GM23338 (cell line): ENCODE data around the gene TMPRSS13. TPM values are rescaled to one million over a fixed set of nuclear protein-coding genes. Genes with fewer than 3 reads are reported as not detected.

Experiments used
- ATAC-seq: fragments of 200-7000 bp; cut with Tn5 transposase; 3 replicates; pipeline ENCODE4 v1.9.1; 2020
- DNase-seq: peaks from one replicate; pipeline ENCODE4 v3.0.0-alpha.2; 2015; ENCODE audit warnings: low spot score
- H2AFZ ChIP-seq: fragments of 200-600 bp; sonication (generic); 2 replicates; pipeline ENCODE4 v1.8.0; 2016; ENCODE audit warnings: antibody characterized with exemption, mild to moderate bottlenecking, moderate library complexity
- H3F3A ChIP-seq: fragments of 200-600 bp; sonication (generic); replicated peaks from 2 replicates; pipeline ENCODE4 v1.8.0; 2017; ENCODE audit warnings: antibody characterized with exemption, mixed run types, low read depth
- H3K27ac ChIP-seq: fragments of 200-600 bp; sonication (generic); 2 replicates; pipeline ENCODE4 v1.6.1; 2016; ENCODE audit warnings: low read depth
- H3K27me3 ChIP-seq: fragments of 200-600 bp; sonication (generic); 2 replicates; pipeline ENCODE4 v1.8.0; 2016; ENCODE audit warnings: mild to moderate bottlenecking, mixed run types, moderate library complexity; ENCODE audit not compliant: insufficient read depth
- H3K36me3 ChIP-seq: fragments of 200-600 bp; sonication (generic); 2 replicates; pipeline ENCODE4 v1.8.0; 2016; ENCODE audit warnings: mild to moderate bottlenecking; ENCODE audit not compliant: insufficient read depth
- H3K4me1 ChIP-seq: fragments of 200-600 bp; sonication (generic); 2 replicates; pipeline ENCODE4 v1.8.0; 2016; ENCODE audit warnings: mild to moderate bottlenecking, moderate library complexity; ENCODE audit not compliant: insufficient read depth
- H3K4me2 ChIP-seq: fragments of 200-600 bp; sonication (generic); 2 replicates; pipeline ENCODE4 v1.7.1; 2017; ENCODE audit warnings: mixed run types
- H3K4me3 ChIP-seq: fragments of 200-600 bp; sonication (generic); 2 replicates; pipeline ENCODE4 v1.6.1; 2016; ENCODE audit warnings: mixed run types
- H3K79me2 ChIP-seq: fragments of 200-600 bp; sonication (generic); replicated peaks from 2 replicates; pipeline ENCODE4 v1.8.0; 2017; ENCODE audit warnings: mild to moderate bottlenecking; ENCODE audit not compliant: insufficient read depth
- H3K9me2 ChIP-seq: fragments of 200-600 bp; sonication (generic); 2 replicates; pipeline ENCODE4 v1.8.0; 2017; ENCODE audit not compliant: insufficient read depth
- H4K20me1 ChIP-seq: fragments of 200-600 bp; sonication (generic); replicated peaks from 2 replicates; pipeline ENCODE4 v1.8.0; 2017; ENCODE audit warnings: mild to moderate bottlenecking; ENCODE audit not compliant: insufficient read depth
- H3K27ac Mint-ChIP-seq: 2 replicates; pipeline ENCODE4 v1.8.0; 2020; ENCODE audit warnings: inconsistent platforms, mild to moderate bottlenecking, moderate library complexity, mixed read lengths
- H3K27me3 Mint-ChIP-seq: 3 replicates; pipeline ENCODE4 v1.8.0; 2022; ENCODE audit warnings: low read depth, mild to moderate bottlenecking, moderate library complexity, mixed read lengths, inconsistent platforms; ENCODE audit not compliant: insufficient read depth, poor library complexity
- H3K36me3 Mint-ChIP-seq: 3 replicates; pipeline ENCODE4 v1.8.0; 2021; ENCODE audit warnings: low read depth, mild to moderate bottlenecking, inconsistent platforms, moderate library complexity, mixed read lengths
- H3K4me1 Mint-ChIP-seq: 3 replicates; pipeline ENCODE4 v1.8.0; 2020; ENCODE audit warnings: mild to moderate bottlenecking, inconsistent platforms, mixed read lengths
- H3K4me3 Mint-ChIP-seq: 3 replicates; pipeline ENCODE4 v1.8.0; 2021; ENCODE audit warnings: moderate library complexity, mild to moderate bottlenecking, inconsistent platforms, mixed read lengths
- H3K9me3 Mint-ChIP-seq: 3 replicates; pipeline ENCODE4 v1.8.0; 2020; ENCODE audit warnings: moderate library complexity, mild to moderate bottlenecking, inconsistent platforms, mixed read lengths
- CREB1 ChIP-seq: fragments of 250-450 bp; sonication (Bioruptor Pico); IDR thresholded peaks from 2 replicates; pipeline ENCODE4 v1.5.0; 2020; ENCODE audit warnings: low read depth, mild to moderate bottlenecking, moderate library complexity
- CTCF ChIP-seq, 2 experiments: fragments of 200-600 bp in 1 of 2; sonication (generic) in 1 of 2; conservative IDR thresholded peaks; 2 replicates each; pipeline versions ENCODE4 v1.5.1 to v1.6.1; 2016 to 2017; ENCODE audit warnings: antibody characterized with exemption in 2 of 2, low read depth in 2 of 2, mild to moderate bottlenecking in 2 of 2, moderate library complexity in 1 of 2
- EZH2 ChIP-seq: fragments of 200-600 bp; sonication (generic); IDR thresholded peaks from one replicate; pipeline ENCODE4 v1.8.0; 2017; ENCODE audit warnings: antibody characterized with exemption, mild to moderate bottlenecking, low read depth; ENCODE audit not compliant: unreplicated experiment
- EZH2phosphoT487 ChIP-seq: fragments of 200-600 bp; sonication (generic); IDR thresholded peaks from one replicate; pipeline ENCODE4 v1.8.1; 2018; ENCODE audit warnings: antibody characterized with exemption; ENCODE audit not compliant: unreplicated experiment
- JUNB ChIP-seq: IDR thresholded peaks from one replicate; pipeline ENCODE4 v1.6.1; 2016; ENCODE audit warnings: antibody characterized with exemption; ENCODE audit not compliant: unreplicated experiment
- NANOG ChIP-seq: IDR thresholded peaks from 2 replicates; pipeline ENCODE4 v1.6.1; 2016; ENCODE audit warnings: antibody characterized with exemption, borderline replicate concordance
- POLR2AphosphoS5 ChIP-seq: IDR thresholded peaks from 2 replicates; pipeline ENCODE4 v1.6.1; 2016; ENCODE audit warnings: antibody characterized with exemption, low read depth
- REST ChIP-seq: IDR thresholded peaks from one replicate; pipeline ENCODE4 v1.6.1; 2018; ENCODE audit warnings: antibody characterized with exemption; ENCODE audit not compliant: unreplicated experiment
- STAT1 ChIP-seq: IDR thresholded peaks from one replicate; pipeline ENCODE4 v1.6.1; 2016; ENCODE audit warnings: antibody characterized with exemption; ENCODE audit not compliant: unreplicated experiment
- ZNF114 ChIP-seq: fragments of 250-450 bp; sonication (Bioruptor Pico); IDR thresholded peaks from 2 replicates; pipeline ENCODE4 v1.5.0; 2020; ENCODE audit warnings: mild to moderate bottlenecking, moderate library complexity
- ZNF331 ChIP-seq: fragments of 250-450 bp; sonication (Bioruptor Pico); IDR thresholded peaks from 2 replicates; pipeline ENCODE4 v1.5.0; 2020; ENCODE audit warnings: low read depth, mild to moderate bottlenecking, moderate library complexity
- ZNF462 ChIP-seq: fragments of 250-450 bp; sonication (Bioruptor Pico); IDR thresholded peaks from 2 replicates; pipeline ENCODE4 v1.5.0; 2020; ENCODE audit warnings: mild to moderate bottlenecking, moderate library complexity
- polyA plus RNA-seq: library from polyadenylated mRNA; unstranded; fragments of >200 nt; fragmentation: Nextera tagmentation; extraction: Ambion mirVana; gene quantifications from 2 replicates; pipeline ENCODE4 v1.2.1, GENCODE V29; 2016
- total RNA-seq: library from RNA; depleted of rRNA; stranded (reverse); fragments of >200 nt; shearing (Covaris generic); gene quantifications from 2 replicates; pipeline ENCODE4 v1.2.3, GENCODE V29; 2014
- TF ChIP-seq, protein P1 (sequence below): IDR thresholded peaks from 2 replicates; pipeline ENCODE4 v1.6.1; 2016; ENCODE audit warnings: antibody characterized with exemption

Gene TMPRSS13
- total and polyA plus RNA-seq, 2 experiments from 2014 or later = 0.31 TPM; not detected in 1

DNA sequence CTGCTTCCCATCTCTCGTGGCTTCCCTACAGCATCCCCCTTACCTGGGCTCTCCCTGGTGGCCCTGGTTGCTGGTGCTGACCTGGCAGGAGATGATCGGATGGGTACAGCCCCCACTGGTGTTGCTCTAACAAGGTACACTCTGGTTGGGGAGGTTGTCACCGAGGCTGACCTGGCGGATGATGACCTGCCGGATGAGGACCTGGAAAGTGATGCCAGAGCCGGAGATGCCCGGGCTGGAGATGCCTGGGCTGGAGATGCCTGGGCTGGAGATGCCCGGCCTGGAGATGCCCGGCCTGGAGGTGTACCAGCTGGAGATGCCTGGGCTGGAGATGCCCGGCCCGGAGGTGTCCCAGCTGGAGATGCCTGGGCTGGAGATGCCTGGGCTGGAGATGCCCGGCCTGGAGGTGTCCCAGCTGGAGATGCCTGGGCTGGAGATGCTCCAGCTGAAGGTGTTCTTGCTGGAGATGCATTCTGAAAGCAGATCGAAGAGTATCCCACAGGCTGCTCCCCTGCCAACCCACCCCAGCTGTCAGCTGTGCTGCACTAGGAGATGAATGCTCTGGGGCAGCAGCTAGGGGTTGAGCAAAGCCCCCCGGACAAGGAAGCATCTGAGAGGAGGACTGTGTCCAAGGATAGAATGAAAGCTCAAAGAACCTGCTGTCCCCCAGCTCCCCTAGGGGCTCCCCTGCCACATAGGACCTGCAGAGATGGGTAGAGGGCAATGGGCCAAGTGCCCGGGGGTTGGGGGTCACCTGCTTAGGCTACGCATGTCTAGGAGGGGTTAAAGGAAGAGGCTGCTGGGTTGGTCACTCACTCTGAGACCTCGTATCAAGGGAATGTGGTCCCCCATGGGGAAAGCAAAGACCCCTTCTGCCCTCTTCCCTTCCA, 10.6 kb downstream of the TMPRSS13 start:
- Mint-ChIP-seq H3K4me1 (peaks cover 8% of the 10 kb centered on the region), H3K36me3 (no peaks in the 10 kb centered on the region), H3K27ac (no peak overlapping the region), H3K9me3 (no peaks in the 10 kb centered on the region), H3K4me3 (no peak overlapping the region), H3K27me3 (peaks cover 17% of the 10 kb centered on the region)
- H3K4me2 ChIP-seq = no peak overlapping the region
- no peak overlapping the region for H3K27ac ChIP-seq
- ATAC-seq (no peak), DNase-seq (no peak)
- no peaks in the 10 kb centered on the region for H3K79me2 ChIP-seq
- no peaks in the 10 kb centered on the region for H4K20me1 ChIP-seq
- no peaks in the 10 kb centered on the region for H3K27me3 ChIP-seq
- no peak overlapping the region for H2AFZ ChIP-seq
- H3F3A ChIP-seq = no peaks in the 10 kb centered on the region
- H3K4me3 ChIP-seq = no peak overlapping the region
- H3K36me3 ChIP-seq = no peaks in the 10 kb centered on the region
- TF ChIP-seq NANOG (no peak), REST (no peak), EZH2 (no peak), JUNB (no peak), ZNF114 (CRISPR knock-in tag) (no peak), POLR2AphosphoS5 (no peak), CREB1 (CRISPR knock-in tag) (no peak), STAT1 (no peak), CTCF (conservative IDR thresholded peaks at IDR 0.05; ENCODE audit: low read depth in 2 of 2) (no peak), EZH2phosphoT487 (no peak), ZNF462 (CRISPR knock-in tag) (no peak), ZNF331 (CRISPR knock-in tag) (no peak)
- TF ChIP-seq, protein P1, sequence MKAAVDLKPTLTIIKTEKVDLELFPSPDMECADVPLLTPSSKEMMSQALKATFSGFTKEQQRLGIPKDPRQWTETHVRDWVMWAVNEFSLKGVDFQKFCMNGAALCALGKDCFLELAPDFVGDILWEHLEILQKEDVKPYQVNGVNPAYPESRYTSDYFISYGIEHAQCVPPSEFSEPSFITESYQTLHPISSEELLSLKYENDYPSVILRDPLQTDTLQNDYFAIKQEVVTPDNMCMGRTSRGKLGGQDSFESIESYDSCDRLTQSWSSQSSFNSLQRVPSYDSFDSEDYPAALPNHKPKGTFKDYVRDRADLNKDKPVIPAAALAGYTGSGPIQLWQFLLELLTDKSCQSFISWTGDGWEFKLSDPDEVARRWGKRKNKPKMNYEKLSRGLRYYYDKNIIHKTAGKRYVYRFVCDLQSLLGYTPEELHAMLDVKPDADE = no peak
- no peaks in the 10 kb centered on the region for H3K4me1 ChIP-seq
- no peaks in the 10 kb centered on the region for H3K9me2 ChIP-seq
